ENCODE measurements around the gene MFSD8. TPM values are rescaled to one million over a fixed set of nuclear protein-coding genes. Genes with fewer than 3 reads are reported as not detected.

The MFSD8 gene
- total and polyA plus RNA-seq, 2 of the 4 experiments (the other 2 are of a cell fraction): 8.8 to 36.7 TPM

DNA sequence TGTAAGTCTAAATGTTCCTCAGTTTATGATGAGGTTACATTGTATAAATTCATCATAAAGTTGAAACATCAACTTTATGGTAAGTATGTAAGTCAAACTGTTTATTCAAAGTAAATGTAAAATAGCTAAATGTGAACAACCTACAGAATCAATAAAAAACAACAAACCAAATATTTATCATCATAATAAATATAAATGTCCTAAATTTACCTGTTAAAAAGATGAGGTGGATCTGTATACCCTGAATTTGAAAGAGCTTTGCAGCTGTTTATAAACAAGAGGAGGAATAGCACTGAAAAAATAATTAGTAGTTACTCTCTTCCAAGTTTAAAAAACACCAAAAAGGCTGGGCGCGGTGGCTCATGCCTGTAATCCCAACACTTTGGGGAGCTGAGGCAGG, 14.0 kb upstream of the MFSD8 start:
- no peak overlapping the region for H2AK9ac ChIP-seq (replicated peaks; ENCODE audit: low read depth, low read length, poor library complexity)
- ATAC-seq (ENCODE audit: low read depth) (no peak), DNase-seq (no peak)
- H2BK15ac ChIP-seq (ENCODE audit: low read depth, low read length): no peak overlapping the region
- no peaks in the 10 kb centered on the region for H3K4me1 ChIP-seq (ENCODE audit: control insufficient read depth, insufficient read depth, low read length)
- H3K18ac ChIP-seq (ENCODE audit: low read depth, low read length): no peak overlapping the region
- WGBS, 2 experiments (ENCODE audit: extremely low coverage in 2 of 2, insufficient read length in 1 of 2): no CpG with 5 or more reads among the region's 2 CpGs
- TF ChIP-seq, protein P1, sequence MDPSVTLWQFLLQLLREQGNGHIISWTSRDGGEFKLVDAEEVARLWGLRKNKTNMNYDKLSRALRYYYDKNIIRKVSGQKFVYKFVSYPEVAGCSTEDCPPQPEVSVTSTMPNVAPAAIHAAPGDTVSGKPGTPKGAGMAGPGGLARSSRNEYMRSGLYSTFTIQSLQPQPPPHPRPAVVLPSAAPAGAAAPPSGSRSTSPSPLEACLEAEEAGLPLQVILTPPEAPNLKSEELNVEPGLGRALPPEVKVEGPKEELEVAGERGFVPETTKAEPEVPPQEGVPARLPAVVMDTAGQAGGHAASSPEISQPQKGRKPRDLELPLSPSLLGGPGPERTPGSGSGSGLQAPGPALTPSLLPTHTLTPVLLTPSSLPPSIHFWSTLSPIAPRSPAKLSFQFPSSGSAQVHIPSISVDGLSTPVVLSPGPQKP (IDR thresholded peaks at IDR 0.05; ENCODE audit: borderline replicate concordance, low read depth, low read length): no peak
- TF ChIP-seq, protein P2, sequence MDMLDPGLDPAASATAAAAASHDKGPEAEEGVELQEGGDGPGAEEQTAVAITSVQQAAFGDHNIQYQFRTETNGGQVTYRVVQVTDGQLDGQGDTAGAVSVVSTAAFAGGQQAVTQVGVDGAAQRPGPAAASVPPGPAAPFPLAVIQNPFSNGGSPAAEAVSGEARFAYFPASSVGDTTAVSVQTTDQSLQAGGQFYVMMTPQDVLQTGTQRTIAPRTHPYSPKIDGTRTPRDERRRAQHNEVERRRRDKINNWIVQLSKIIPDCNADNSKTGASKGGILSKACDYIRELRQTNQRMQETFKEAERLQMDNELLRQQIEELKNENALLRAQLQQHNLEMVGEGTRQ (IDR thresholded peaks at IDR 0.05; ENCODE audit: low read depth, low read length): no peak
- no peak for TF ChIP-seq RFX5 (IDR thresholded peaks at IDR 0.05; ENCODE audit: low read depth, low read length)
- no peak for TF ChIP-seq RAD21 (IDR thresholded peaks at IDR 0.05; ENCODE audit: low read length)
- TF ChIP-seq MAFK (IDR thresholded peaks at IDR 0.05; ENCODE audit: low read depth, low read length): no peak
- TF ChIP-seq, protein P3, sequence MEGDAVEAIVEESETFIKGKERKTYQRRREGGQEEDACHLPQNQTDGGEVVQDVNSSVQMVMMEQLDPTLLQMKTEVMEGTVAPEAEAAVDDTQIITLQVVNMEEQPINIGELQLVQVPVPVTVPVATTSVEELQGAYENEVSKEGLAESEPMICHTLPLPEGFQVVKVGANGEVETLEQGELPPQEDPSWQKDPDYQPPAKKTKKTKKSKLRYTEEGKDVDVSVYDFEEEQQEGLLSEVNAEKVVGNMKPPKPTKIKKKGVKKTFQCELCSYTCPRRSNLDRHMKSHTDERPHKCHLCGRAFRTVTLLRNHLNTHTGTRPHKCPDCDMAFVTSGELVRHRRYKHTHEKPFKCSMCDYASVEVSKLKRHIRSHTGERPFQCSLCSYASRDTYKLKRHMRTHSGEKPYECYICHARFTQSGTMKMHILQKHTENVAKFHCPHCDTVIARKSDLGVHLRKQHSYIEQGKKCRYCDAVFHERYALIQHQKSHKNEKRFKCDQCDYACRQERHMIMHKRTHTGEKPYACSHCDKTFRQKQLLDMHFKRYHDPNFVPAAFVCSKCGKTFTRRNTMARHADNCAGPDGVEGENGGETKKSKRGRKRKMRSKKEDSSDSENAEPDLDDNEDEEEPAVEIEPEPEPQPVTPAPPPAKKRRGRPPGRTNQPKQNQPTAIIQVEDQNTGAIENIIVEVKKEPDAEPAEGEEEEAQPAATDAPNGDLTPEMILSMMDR (conservative IDR thresholded peaks at IDR 0.05; ENCODE audit: low read depth, low read length): no peak
- no peak for TF ChIP-seq RCOR1 (IDR thresholded peaks at IDR 0.05; ENCODE audit: insufficient replicate concordance, low read length)
- no peak for TF ChIP-seq NFE2L2 (IDR thresholded peaks at IDR 0.05; ENCODE audit: low read depth, low read length)
- no peak for TF ChIP-seq FOS (IDR thresholded peaks at IDR 0.05; ENCODE audit: low read depth, low read length)
- TF ChIP-seq POLR2A (IDR thresholded peaks at IDR 0.05; ENCODE audit: low read depth, low read length): no peak
- no peak for TF ChIP-seq BHLHE40 (IDR thresholded peaks at IDR 0.05; ENCODE audit: low read depth, low read length)
- TF ChIP-seq CEBPB (IDR thresholded peaks at IDR 0.05; ENCODE audit: low read depth, low read length): no peak
- no peak for TF ChIP-seq CHD1 (IDR thresholded peaks at IDR 0.05; ENCODE audit: low read depth, low read length)
- TF ChIP-seq MXI1 (IDR thresholded peaks at IDR 0.05; ENCODE audit: borderline replicate concordance, low read depth, low read length): no peak
- TF ChIP-seq MAZ (IDR thresholded peaks at IDR 0.05; ENCODE audit: borderline replicate concordance, low read depth, low read length): no peak
- TF ChIP-seq SMC3 (IDR thresholded peaks at IDR 0.05; ENCODE audit: low read depth, low read length): no peak
- H3K27me3 ChIP-seq (ENCODE audit: control insufficient read depth, insufficient read depth, low read length): no peaks in the 10 kb centered on the region
- CTCF ChIA-PET: no interaction called here
- H3K14ac ChIP-seq (replicated peaks; ENCODE audit: low read depth, low read length): no peak overlapping the region
- intact Hi-C loops (cut with micrococcal nuclease) (no loop called here), in situ Hi-C loops (cut with MboI; ENCODE audit: low sequenced_read_pairs) (no loop called here), dilution Hi-C loops (cut with HindIII; ENCODE audit: low sequenced_read_pairs, unreplicated experiment) (no loop called here)
- BruUV-seq (replicated peaks): no TSS peak
- H4K8ac ChIP-seq (ENCODE audit: low read depth in 2 of 2, low read length in 2 of 2): no peak overlapping the region
- H3K23ac ChIP-seq (ENCODE audit: low read depth, low read length): no peak overlapping the region
- H3K56ac ChIP-seq (ENCODE audit: extremely low read depth, insufficient read depth, low read length): no peak overlapping the region
- 0 out of 2 replicates have a peak, but pooled peaks cover 4% of the 10 kb centered on the region for H3K36me3 ChIP-seq (ENCODE audit: control insufficient read depth, insufficient read depth, low read length)
- no peak overlapping the region for H3K9ac ChIP-seq (ENCODE audit: low read depth, low read length)
- H2BK5ac ChIP-seq (ENCODE audit: low read depth, low read length, poor library complexity, severe bottlenecking): no peak overlapping the region
- H3K4me2 ChIP-seq (ENCODE audit: low read depth, low read length): no peak overlapping the region
- H3K9me1 ChIP-seq (ENCODE audit: insufficient read depth, low read length): 0 out of 2 replicates have a peak, but pooled peaks cover 3% of the 10 kb centered on the region
- no peak overlapping the region for H3K4me3 ChIP-seq (ENCODE audit: insufficient read depth, low read depth, low read length)
- peaks cover 4 to 10% of the 10 kb centered on the region in 2 experiments for H3K79me1 ChIP-seq (ENCODE audit: low read depth in 1 of 2, low read length in 2 of 2)
- no peak overlapping the region for H4K91ac ChIP-seq (ENCODE audit: insufficient read depth, low read depth, low read length)
- no peak overlapping the region for H2AK5ac ChIP-seq (ENCODE audit: low read depth, low read length)
- H2BK120ac ChIP-seq (ENCODE audit: low read depth, low read length): no peak overlapping the region
- H2BK20ac ChIP-seq (ENCODE audit: low read depth, low read length): no peak overlapping the region
- H3K27ac ChIP-seq (ENCODE audit: insufficient read depth, low read length): no peak overlapping the region
- no peaks in the 10 kb centered on the region; the same call in 1 of the 2 replicates for H4K20me1 ChIP-seq (ENCODE audit: insufficient read depth, low read length)
- no peak overlapping the region for H3K4ac ChIP-seq (ENCODE audit: low read depth, low read length)
- H3K9me3 ChIP-seq (ENCODE audit: control insufficient read depth, insufficient read depth, low read length): no peaks in the 10 kb centered on the region
- no peak overlapping the region for H2AFZ ChIP-seq (replicated peaks; ENCODE audit: low read length, poor library complexity)
- POLR2A ChIA-PET (ENCODE audit: unreplicated experiment): no interaction called here
- H4K5ac ChIP-seq (ENCODE audit: low read depth, low read length): no peak overlapping the region

Measured in IMR-90 (cell line).